H1 (cell line): ENCODE measurements around the gene COPS6. TPM values are rescaled to one million over a fixed set of nuclear protein-coding genes. Genes with fewer than 3 reads are reported as not detected.

ENCODE experiments used
- CTCF ChIA-PET: fragments of 300-600 bp; sonication (Branson Sonifier 250); formaldehyde crosslinking; loops from one replicate; lab custom pipeline; 2021; ENCODE audit not compliant: partially characterized antibody; lab: Charles Lee
- POLR2A ChIA-PET: fragments of 300-600 bp; sonication (Branson Sonifier 250); formaldehyde crosslinking; loops from one replicate; lab custom pipeline; 2021; ENCODE audit warnings: inconsistent platforms; ENCODE audit not compliant: partially characterized antibody; lab: Charles Lee
- DNase-seq, 2 experiments: peaks; one replicate each; pipeline versions ENCODE4 v3.0.0 to v3.0.0-alpha.2; 2010 to 2022; ENCODE audit warnings: low spot score in 2 of 2, low read depth in 1 of 2, mixed read lengths in 1 of 2
- FAIRE-seq: peaks from 2 replicates; lab custom pipeline; 2011; peaks lifted over from hg19 to GRCh38; lab: Jason Lieb, UNC
- H2AFZ ChIP-seq: 2 replicates; pipeline ENCODE4 v1.8.1; 2012; ENCODE audit warnings: low read length, inconsistent platforms
- H2AK5ac ChIP-seq: 2 replicates; pipeline ENCODE4 v1.6.1; 2013; ENCODE audit warnings: low read depth, low read length
- H2BK120ac ChIP-seq: replicated peaks from 2 replicates; pipeline ENCODE3; 2013; ENCODE audit warnings: low read depth, low read length, inconsistent platforms
- H2BK12ac ChIP-seq: 2 replicates; pipeline ENCODE4 v1.6.1; 2013; ENCODE audit warnings: low read depth, low read length
- H2BK15ac ChIP-seq: 2 replicates; pipeline ENCODE4 v1.6.1; 2013; ENCODE audit warnings: low read length
- H2BK20ac ChIP-seq: 2 replicates; pipeline ENCODE4 v1.6.1; 2013; ENCODE audit warnings: low read length
- H2BK5ac ChIP-seq: 2 replicates; pipeline ENCODE4 v1.6.1; 2013; ENCODE audit warnings: low read depth, low read length
- H3K14ac ChIP-seq: 2 replicates; pipeline ENCODE4 v1.6.1; 2013; ENCODE audit warnings: inconsistent platforms; ENCODE audit not compliant: insufficient read length
- H3K18ac ChIP-seq: 2 replicates; pipeline ENCODE4 v1.6.1; 2013; ENCODE audit warnings: low read length; ENCODE audit errors: extremely low read depth
- H3K23ac ChIP-seq: 2 replicates; pipeline ENCODE4 v1.6.1; 2013; ENCODE audit warnings: inconsistent platforms; ENCODE audit not compliant: insufficient read length
- H3K23me2 ChIP-seq: 2 replicates; pipeline ENCODE4 v1.6.1; 2013; ENCODE audit warnings: low read depth, low read length
- H3K27ac ChIP-seq: 2 replicates; pipeline ENCODE4 v1.6.1; 2011; ENCODE audit warnings: low read depth, low read length, inconsistent platforms
- H3K27me3 ChIP-seq, 4 experiments: replicated peaks in 1 of 4; 1 replicate in 1 of 4; 2 replicates in 3 of 4; pipeline versions ENCODE4 v1.6.1 to v1.8.1; 2011 to 2013; ENCODE audit warnings: low read length in 3 of 4, mild to moderate bottlenecking in 3 of 4, inconsistent platforms in 2 of 4, mixed read lengths in 2 of 4, moderate library complexity in 1 of 4; ENCODE audit not compliant: control insufficient read depth in 3 of 4, insufficient read depth in 3 of 4; ENCODE audit errors: extremely low read depth in 1 of 4
- H3K36me3 ChIP-seq, 4 experiments: 2 replicates each; pipeline versions ENCODE4 v1.6.1 to v1.8.1; 2011 to 2013; ENCODE audit warnings: mild to moderate bottlenecking in 4 of 4, low read length in 3 of 4, moderate library complexity in 2 of 4, control low read depth in 1 of 4, inconsistent platforms in 1 of 4; ENCODE audit not compliant: insufficient read depth in 4 of 4, control insufficient read depth in 2 of 4
- H3K4ac ChIP-seq: replicated peaks from 2 replicates; pipeline ENCODE3; 2013; ENCODE audit warnings: low read length, low read depth, mixed read lengths, inconsistent platforms; ENCODE audit not compliant: insufficient read length
- H3K4me1 ChIP-seq, 4 experiments: replicated peaks in 1 of 4; 1 replicate in 1 of 4; 2 replicates in 3 of 4; pipeline versions ENCODE4 v1.6.1 to v1.8.1; 2011 to 2013; ENCODE audit warnings: low read length in 3 of 4, inconsistent platforms in 2 of 4, mixed read lengths in 1 of 4; ENCODE audit not compliant: insufficient read depth in 4 of 4, control insufficient read depth in 3 of 4
- H3K4me2 ChIP-seq, 2 experiments: 2 replicates each; pipeline versions ENCODE4 v1.6.1 to v1.8.1; 2011 to 2013; ENCODE audit warnings: low read depth in 2 of 2, low read length in 2 of 2, control low read depth in 1 of 2, inconsistent platforms in 1 of 2, mild to moderate bottlenecking in 1 of 2; ENCODE audit not compliant: insufficient read depth in 1 of 2
- H3K4me3 ChIP-seq, 4 experiments: fragments of 200-600, 300-600 bp in 1 of 4; sonication (generic), shearing (Covaris generic), sonication (Bioruptor Twin) in 1 of 4; 2 replicates each; pipeline versions ENCODE4 v1.5.1 to v1.8.1; 2011 to 2016; ENCODE audit warnings: low read length in 4 of 4, low read depth in 3 of 4, control low read depth in 2 of 4, inconsistent platforms in 2 of 4, mild to moderate bottlenecking in 2 of 4, mixed read lengths in 1 of 4, moderate library complexity in 1 of 4; ENCODE audit not compliant: insufficient read depth in 2 of 4; ENCODE audit errors: extremely low read depth in 1 of 4
- H3K56ac ChIP-seq: replicated peaks from 2 replicates; pipeline ENCODE3; 2013; ENCODE audit warnings: low read depth, mild to moderate bottlenecking, mixed read lengths, low read length, inconsistent platforms; ENCODE audit not compliant: insufficient read length
- H3K79me1 ChIP-seq: 2 replicates; pipeline ENCODE4 v1.6.1; 2013; ENCODE audit warnings: low read depth, low read length, control low read depth
- H3K79me2 ChIP-seq, 2 experiments: 2 replicates each; pipeline versions ENCODE4 v1.6.1 to v1.8.1; 2012 to 2013; ENCODE audit warnings: low read length in 2 of 2, mild to moderate bottlenecking in 2 of 2, inconsistent platforms in 1 of 2; ENCODE audit not compliant: insufficient read depth in 2 of 2, control insufficient read depth in 1 of 2
- H3K9ac ChIP-seq, 4 experiments: replicated peaks in 1 of 4; 1 replicate in 1 of 4; 2 replicates in 3 of 4; pipeline versions ENCODE4 v1.6.1 to v1.8.1; 2011 to 2013; ENCODE audit warnings: low read depth in 3 of 4, low read length in 3 of 4, control low read depth in 2 of 4, mild to moderate bottlenecking in 2 of 4, moderate library complexity in 2 of 4, inconsistent platforms in 1 of 4; ENCODE audit errors: extremely low read depth in 1 of 4
- H3K9me3 ChIP-seq, 2 experiments: 2 replicates each; pipeline versions ENCODE4 v1.6.1 to v1.8.1; 2012 to 2013; ENCODE audit warnings: mild to moderate bottlenecking in 2 of 2, moderate library complexity in 2 of 2, control low read depth in 1 of 2, inconsistent platforms in 1 of 2, low read depth in 1 of 2, low read length in 1 of 2, mixed read lengths in 1 of 2; ENCODE audit not compliant: insufficient read depth in 2 of 2
- H4K20me1 ChIP-seq, 2 experiments: replicated peaks in 1 of 2; 2 replicates each; pipeline versions ENCODE3 to v1.8.1; 2011 to 2013; ENCODE audit warnings: inconsistent platforms in 2 of 2, low read length in 2 of 2, mild to moderate bottlenecking in 1 of 2; ENCODE audit not compliant: insufficient read depth in 2 of 2, control insufficient read depth in 1 of 2
- H4K5ac ChIP-seq: 2 replicates; pipeline ENCODE4 v1.6.1; 2013; ENCODE audit warnings: low read length, low read depth, mixed read lengths, inconsistent platforms; ENCODE audit not compliant: insufficient read length
- H4K8ac ChIP-seq: 2 replicates; pipeline ENCODE4 v1.8.0; 2013; ENCODE audit warnings: mild to moderate bottlenecking, moderate library complexity, low read length, inconsistent platforms; ENCODE audit not compliant: insufficient read depth; ENCODE audit errors: extremely low read depth
- H4K91ac ChIP-seq: replicated peaks from 2 replicates; pipeline ENCODE3; 2013; ENCODE audit warnings: low read length, mixed read lengths, inconsistent platforms; ENCODE audit not compliant: insufficient read length
- BRCA1 ChIP-seq: IDR thresholded peaks from 2 replicates; pipeline ENCODE4 v1.6.1; 2012; ENCODE audit warnings: low read depth, low read length, improper control_type of control experiment
- CTCF ChIP-seq, 3 experiments: IDR thresholded peaks; 1 replicate in 2 of 3; 2 replicates in 1 of 3; pipeline versions ENCODE4 v1.5.1 to v1.6.1; 2011; ENCODE audit warnings: low read length in 3 of 3, mild to moderate bottlenecking in 3 of 3, inconsistent platforms in 2 of 3, low read depth in 1 of 3, moderate library complexity in 1 of 3; ENCODE audit not compliant: insufficient read depth in 1 of 3; ENCODE audit errors: control extremely low read depth in 1 of 3
- FOSL1 ChIP-seq: IDR thresholded peaks from 2 replicates; pipeline ENCODE4 v1.6.1; 2011; ENCODE audit warnings: mild to moderate bottlenecking, low read depth, low read length, moderate library complexity; ENCODE audit not compliant: insufficient read depth
- MAFK ChIP-seq: IDR thresholded peaks from 2 replicates; pipeline ENCODE4 v1.6.1; 2012; ENCODE audit warnings: low read depth, mild to moderate bottlenecking, improper control_type of control experiment, low read length
- RNF2 ChIP-seq: fragments of 200-900, 300-1000 bp; sonication (generic); IDR thresholded peaks from 2 replicates; pipeline ENCODE4 v1.7.1; 2016; ENCODE audit warnings: borderline replicate concordance, low read depth, mild to moderate bottlenecking, antibody characterized with exemption, low read length; ENCODE audit not compliant: poor library complexity, severe bottlenecking; ENCODE audit errors: missing control alignments
- RXRA ChIP-seq: IDR thresholded peaks from 2 replicates; pipeline ENCODE4 v1.6.1; 2011; ENCODE audit warnings: low read depth, mild to moderate bottlenecking, low read length, moderate library complexity; ENCODE audit not compliant: insufficient read depth
- SAP30 ChIP-seq: fragments of 300-600 bp; sonication (generic); IDR thresholded peaks from 2 replicates; pipeline ENCODE4 v1.7.1; 2012; ENCODE audit warnings: low read length, moderate library complexity, mild to moderate bottlenecking, inconsistent platforms; ENCODE audit not compliant: insufficient read depth, insufficient replicate concordance
- SP2 ChIP-seq: IDR thresholded peaks from 2 replicates; pipeline ENCODE4 v1.6.1; 2012; ENCODE audit warnings: mild to moderate bottlenecking, low read length, inconsistent platforms
- TAF7 ChIP-seq: optimal IDR thresholded peaks from 2 replicates; pipeline ENCODE3; 2011; ENCODE audit warnings: low read depth, mild to moderate bottlenecking, inconsistent platforms, low read length, moderate library complexity, borderline replicate concordance
- TEAD4 ChIP-seq: IDR thresholded peaks from 2 replicates; pipeline ENCODE4 v1.6.1; 2012; ENCODE audit warnings: low read depth, low read length, inconsistent platforms, mixed read lengths
- WGBS, 2 experiments: shearing (Covaris generic) in 1 of 2; methylation state at CpG; one replicate each; pipeline versions ENCODE4 v1.1.6 to v1.1.7; 2013 to 2015; ENCODE audit warnings: low lambda C conversion rate in 2 of 2, mixed read lengths in 2 of 2, inconsistent platforms in 1 of 2, low coverage in 1 of 2, missing lambda C conversion rate in 1 of 2; ENCODE audit not compliant: insufficient replicate concordance in 2 of 2, insufficient coverage in 1 of 2, insufficient read length in 1 of 2; ENCODE audit errors: extremely low coverage in 1 of 2, missing lambda C conversion rate in 1 of 2; 5-methylcytosine and 5-hydroxymethylcytosine counted together
- polyA plus RNA-seq, 7 experiments: library from polyadenylated mRNA; depleted of rRNA in 3 of 7; stranded (reverse) in 5 of 7; unstranded in 2 of 7; fragments of >200 nt in 5 of 7; fragments of 200-250 nt in 2 of 7; gene quantifications; 1 replicate in 5 of 7; 2 replicates in 1 of 7; 4 replicates in 1 of 7; pipeline versions ENCODE4 v1.2.1 to v1.2.3, GENCODE V29; 2011 to 2013; ENCODE audit warnings: missing spikeins in 2 of 7, mixed read lengths in 2 of 7
- total RNA-seq: library from RNA; stranded (reverse); fragmentation: NEBNext Ultra II Directional; extraction: Animal tissue kit (Norgen Biotek cat#: 25700); gene quantifications from 2 replicates; pipeline ENCODE4 v1.2.1, GENCODE V29; 2021

COPS6 gene
- total and polyA plus RNA-seq, 2 of the 8 experiments (the other 6 are each of a cell fraction or from before 2014, with no cell fraction given): 127 to 225 TPM

- Histone ChIP-seq H2AK5ac (no peak overlapping the region), H3K9me3 (no peaks in the 10 kb centered on the region), H2AFZ (no peak overlapping the region), H2BK12ac (no peak overlapping the region), H3K23ac (no peak overlapping the region), H2BK20ac (no peak overlapping the region), H3K14ac (no peak overlapping the region), H3K79me1 (0 out of 2 replicates have a peak, but pooled peaks cover 2% of the 10 kb centered on the region), H3K9ac (no peak overlapping the region), H4K8ac (no peak overlapping the region), H3K4ac (no peak overlapping the region), H2BK120ac (no peak overlapping the region), H3K18ac (no peak overlapping the region), H3K36me3 (peaks cover 11 to 55% (median 38%) of the 10 kb centered on the region in 4 experiments), H2BK15ac (no peak overlapping the region), H3K27me3 (no peaks in the 10 kb centered on the region), H3K56ac (no peak overlapping the region), H3K4me2 (no peak overlapping the region), H3K4me3 (no peak overlapping the region), H2BK5ac (no peak overlapping the region), H3K23me2 (no peaks in the 10 kb centered on the region), H3K27ac (no peak overlapping the region), H3K4me1 (no peaks in the 10 kb centered on the region; a peak in 1 of 7 replicates), H4K91ac (no peak overlapping the region), H4K5ac (no peak overlapping the region), H4K20me1 (peaks cover 3 to 6% of the 10 kb centered on the region in 2 experiments), H3K79me2 (no peaks in the 10 kb centered on the region)
- FAIRE-seq (no peak), DNase-seq (no peak)
- POLR2A ChIA-PET: interaction anchor here (1.0 to 20.0 kb wide), 9 partner anchors 7 to 55 kb away, joined by 3 to 722 read pairs (median 6); partner anchors contain the start of genes AP4M1, COPS6, MCM7 and ZNF3
- WGBS, 2 experiments: 88% methylated on average over 8 of the region's 13 CpGs; no CpG with 5 or more reads in 1 of the 2 experiments
- CTCF ChIA-PET: interaction anchor here (1.6 to 6.0 kb wide), 4 partner anchors 10 to 235 kb away, joined by 3 to 48 read pairs (median 15); partner anchors contain the start of genes AP4M1 and MBLAC1
- TF ChIP-seq FOSL1: no peak
- TF ChIP-seq CTCF (IDR thresholded peaks at IDR 0.05; ENCODE audit: control extremely low read depth in 1 of 3, insufficient read depth in 1 of 3, low read depth in 1 of 3, low read length in 3 of 3): no peak
- TF ChIP-seq SP2: no peak
- no peak for TF ChIP-seq RXRA
- no peak for TF ChIP-seq TEAD4
- TF ChIP-seq MAFK: no peak
- TF ChIP-seq RNF2: no peak
- TF ChIP-seq SAP30: no peak
- TF ChIP-seq BRCA1: no peak
- no peak for TF ChIP-seq TAF7
Measured at GRCh38 chr7:100111914-100112313, 23.1 kb downstream of the COPS6 start.
